K562 (cell line): ENCODE results near the gene MCM7. TPM values are rescaled to one million over a fixed set of nuclear protein-coding genes. Genes with fewer than 3 reads are reported as not detected.

Experiments used
- ARID4B ChIP-seq: sonication (generic); formaldehyde crosslinking; IDR thresholded peaks from 2 replicates; pipeline ENCODE4 v1.8.0; 2022; ENCODE audit warnings: mild to moderate bottlenecking, missing genetic modification reagents
- BRD9 ChIP-seq: fragments of 450-650 bp; IDR thresholded peaks from 2 replicates; pipeline ENCODE4 v1.6.1; 2018; ENCODE audit warnings: low read depth; ENCODE audit not compliant: partially characterized antibody
- CXXC5 ChIP-seq: fragments of 250-450 bp; sonication (Bioruptor Pico); IDR thresholded peaks from 2 replicates; pipeline ENCODE4 v1.8.0; 2022; ENCODE audit warnings: inconsistent platforms, mild to moderate bottlenecking, moderate library complexity
- ETS2 ChIP-seq: IDR thresholded peaks from 2 replicates; pipeline ENCODE4 v1.6.1; 2016; ENCODE audit warnings: borderline replicate concordance, missing genetic modification characterization, mild to moderate bottlenecking, moderate library complexity, missing compliant biosample characterization; ENCODE audit not compliant: poor library complexity, severe bottlenecking
- ETV1 ChIP-seq: fragments of 450-650 bp; conservative IDR thresholded peaks from 2 replicates; pipeline ENCODE4 v1.6.1; 2016; ENCODE audit warnings: missing genetic modification characterization, control low read depth, low read depth, missing compliant biosample characterization
- KDM4B ChIP-seq, 2 experiments: fragments of 450-650 bp in 1 of 2; sonication (generic) in 1 of 2; IDR thresholded peaks; 2 replicates each; pipeline ENCODE4 v1.6.1; 2016 to 2017; ENCODE audit warnings: borderline replicate concordance in 2 of 2, antibody characterized with exemption in 1 of 2, low read depth in 1 of 2, mild to moderate bottlenecking in 1 of 2
- KLF13 ChIP-seq: fragments of 450-650 bp; IDR thresholded peaks from 2 replicates; pipeline ENCODE4 v1.6.1; 2016; ENCODE audit warnings: missing genetic modification characterization, low read depth, mild to moderate bottlenecking, missing compliant biosample characterization, moderate library complexity, borderline replicate concordance
- NFYB ChIP-seq: IDR thresholded peaks from 2 replicates; pipeline ENCODE4 v1.6.1; 2011; ENCODE audit warnings: mild to moderate bottlenecking, moderate library complexity; ENCODE audit not compliant: insufficient read length; ENCODE audit errors: extremely low read depth
- RBM34 ChIP-seq: fragments of 200-400 bp; formaldehyde crosslinking; IDR thresholded peaks from 2 replicates; pipeline ENCODE4 v1.6.1; 2018; ENCODE audit warnings: low read length, borderline replicate concordance; ENCODE audit not compliant: insufficient read depth
- SAP30 ChIP-seq: fragments of 200-600 bp; sonication (generic); IDR thresholded peaks from 2 replicates; pipeline ENCODE4 v1.6.1; 2012; ENCODE audit warnings: borderline replicate concordance, low read depth, mild to moderate bottlenecking, moderate library complexity, low read length, control low read depth, inconsistent platforms; ENCODE audit not compliant: insufficient read depth, poor library complexity, severe bottlenecking
- TOE1 ChIP-seq, 2 experiments: fragments of 450-650 bp in 1 of 2; sonication (generic) in 1 of 2; formaldehyde crosslinking in 1 of 2; IDR thresholded peaks; 2 replicates each; pipeline versions ENCODE4 v1.7.1 to v1.8.0; 2016 to 2022; ENCODE audit warnings: borderline replicate concordance in 2 of 2, mild to moderate bottlenecking in 2 of 2, antibody characterized with exemption in 1 of 2, inconsistent platforms in 1 of 2, low read depth in 1 of 2, missing genetic modification reagents in 1 of 2, moderate library complexity in 1 of 2
- ZNF174 ChIP-seq: fragments of 250-450 bp; sonication (Bioruptor Pico); IDR thresholded peaks from 2 replicates; pipeline ENCODE4 v1.4.0; 2020; ENCODE audit warnings: mild to moderate bottlenecking
- polyA plus RNA-seq, 8 experiments: library from polyadenylated mRNA; depleted of rRNA in 4 of 8; stranded (reverse) in 5 of 8; unstranded in 3 of 8; fragments of >200 nt; fragmentation: Nextera tagmentation in 2 of 8; fragmentation: Illumina TruSeq in 1 of 8; extraction: Ambion mirVana in 2 of 8; extraction: Trizol in 1 of 8; gene quantifications; 2 replicates each; pipeline versions ENCODE4 v1.2.1 to v1.2.3, GENCODE V29; 2011 to 2014; ENCODE audit warnings: inconsistent platforms in 1 of 8, missing spikeins in 1 of 8
- total RNA-seq, 7 experiments: library from RNA; depleted of rRNA in 6 of 7; stranded (reverse); fragments of >200 nt in 6 of 7; fragmentation: Illumina TruSeq in 2 of 7; extraction: Trizol in 2 of 7; gene quantifications; 2 replicates each; pipeline versions ENCODE4 v1.2.1 to v1.2.3, GENCODE V29; 2011 to 2021; ENCODE audit warnings: low replicate concordance in 1 of 7
- TF ChIP-seq, protein P1 (sequence below): fragments of 250-450 bp; sonication (Bioruptor Pico); IDR thresholded peaks from 2 replicates; pipeline ENCODE4 v1.5.0; 2020; ENCODE audit warnings: mild to moderate bottlenecking, borderline replicate concordance
- TF ChIP-seq, protein P2 (sequence below), 2 experiments: fragments of 450-650 bp in 1 of 2; IDR thresholded peaks; 2 replicates each; pipeline ENCODE4 v1.6.1; 2011 to 2017; ENCODE audit warnings: low read depth in 2 of 2, antibody characterized with exemption in 1 of 2, borderline replicate concordance in 1 of 2, low read length in 1 of 2, mild to moderate bottlenecking in 1 of 2, mixed read lengths in 1 of 2; ENCODE audit not compliant: control insufficient read depth in 1 of 2

Gene MCM7
- total and polyA plus RNA-seq, 9 of the 15 experiments (the other 6 are each of a cell fraction or from before 2014, with no cell fraction given), result 329 to 856 (median 437) TPM

GRCh38 chr7:100100420-100101015 lies 679 bp downstream of the MCM7 start (continued):
- TF ChIP-seq ARID4B (CRISPR knock-in tag) (peak; percentile 95), KLF13 (tag) (peak; percentile 99), ETS2 (tag) (no peak), SAP30 (peak; percentile 98), ZNF174 (CRISPR knock-in tag) (no peak), RBM34 (no peak), TOE1 (IDR thresholded peaks at IDR 0.05; ENCODE audit: borderline replicate concordance) (peak; percentile 30; the same call in 1 of the 2 replicates), TOE1 (CRISPR knock-in tag; IDR thresholded peaks at IDR 0.05; ENCODE audit: borderline replicate concordance, low read depth) (0 out of 2 replicates have a peak, but pooled peaks have one; percentile 27), ETV1 (peak; percentile 95; the same call in 1 of the 2 replicates), NFYB (peak; percentile 59), KDM4B (IDR thresholded peaks at IDR 0.05; ENCODE audit: borderline replicate concordance in 2 of 2, low read depth in 1 of 2) (peak in 1 of 2 experiments; percentile 93; a peak in 1 of 4 replicates), CXXC5 (CRISPR knock-in tag) (peak; percentile 88), BRD9 (peak; percentile 3)
- TF ChIP-seq, protein P1, sequence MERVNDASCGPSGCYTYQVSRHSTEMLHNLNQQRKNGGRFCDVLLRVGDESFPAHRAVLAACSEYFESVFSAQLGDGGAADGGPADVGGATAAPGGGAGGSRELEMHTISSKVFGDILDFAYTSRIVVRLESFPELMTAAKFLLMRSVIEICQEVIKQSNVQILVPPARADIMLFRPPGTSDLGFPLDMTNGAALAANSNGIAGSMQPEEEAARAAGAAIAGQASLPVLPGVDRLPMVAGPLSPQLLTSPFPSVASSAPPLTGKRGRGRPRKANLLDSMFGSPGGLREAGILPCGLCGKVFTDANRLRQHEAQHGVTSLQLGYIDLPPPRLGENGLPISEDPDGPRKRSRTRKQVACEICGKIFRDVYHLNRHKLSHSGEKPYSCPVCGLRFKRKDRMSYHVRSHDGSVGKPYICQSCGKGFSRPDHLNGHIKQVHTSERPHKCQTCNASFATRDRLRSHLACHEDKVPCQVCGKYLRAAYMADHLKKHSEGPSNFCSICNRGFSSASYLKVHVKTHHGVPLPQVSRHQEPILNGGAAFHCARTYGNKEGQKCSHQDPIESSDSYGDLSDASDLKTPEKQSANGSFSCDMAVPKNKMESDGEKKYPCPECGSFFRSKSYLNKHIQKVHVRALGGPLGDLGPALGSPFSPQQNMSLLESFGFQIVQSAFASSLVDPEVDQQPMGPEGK, result 0 out of 2 replicates have a peak, but pooled peaks have one; percentile 49
- TF ChIP-seq, protein P2, sequence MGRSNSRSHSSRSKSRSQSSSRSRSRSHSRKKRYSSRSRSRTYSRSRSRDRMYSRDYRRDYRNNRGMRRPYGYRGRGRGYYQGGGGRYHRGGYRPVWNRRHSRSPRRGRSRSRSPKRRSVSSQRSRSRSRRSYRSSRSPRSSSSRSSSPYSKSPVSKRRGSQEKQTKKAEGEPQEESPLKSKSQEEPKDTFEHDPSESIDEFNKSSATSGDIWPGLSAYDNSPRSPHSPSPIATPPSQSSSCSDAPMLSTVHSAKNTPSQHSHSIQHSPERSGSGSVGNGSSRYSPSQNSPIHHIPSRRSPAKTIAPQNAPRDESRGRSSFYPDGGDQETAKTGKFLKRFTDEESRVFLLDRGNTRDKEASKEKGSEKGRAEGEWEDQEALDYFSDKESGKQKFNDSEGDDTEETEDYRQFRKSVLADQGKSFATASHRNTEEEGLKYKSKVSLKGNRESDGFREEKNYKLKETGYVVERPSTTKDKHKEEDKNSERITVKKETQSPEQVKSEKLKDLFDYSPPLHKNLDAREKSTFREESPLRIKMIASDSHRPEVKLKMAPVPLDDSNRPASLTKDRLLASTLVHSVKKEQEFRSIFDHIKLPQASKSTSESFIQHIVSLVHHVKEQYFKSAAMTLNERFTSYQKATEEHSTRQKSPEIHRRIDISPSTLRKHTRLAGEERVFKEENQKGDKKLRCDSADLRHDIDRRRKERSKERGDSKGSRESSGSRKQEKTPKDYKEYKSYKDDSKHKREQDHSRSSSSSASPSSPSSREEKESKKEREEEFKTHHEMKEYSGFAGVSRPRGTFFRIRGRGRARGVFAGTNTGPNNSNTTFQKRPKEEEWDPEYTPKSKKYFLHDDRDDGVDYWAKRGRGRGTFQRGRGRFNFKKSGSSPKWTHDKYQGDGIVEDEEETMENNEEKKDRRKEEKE (IDR thresholded peaks at IDR 0.05; ENCODE audit: borderline replicate concordance in 1 of 2, control insufficient read depth in 1 of 2, low read depth in 2 of 2, low read length in 1 of 2), result 0 out of 4 replicates have a peak, but pooled peaks of 1 of the 2 experiments have one; percentile 79
